GM23338 (cell line): ENCODE measurements around the gene ABCF2.

Experiments used
- CREB1 ChIP-seq: fragments of 250-450 bp; sonication (Bioruptor Pico); IDR thresholded peaks from 2 replicates; pipeline ENCODE4 v1.5.0; 2020; ENCODE audit warnings: low read depth, mild to moderate bottlenecking, moderate library complexity
- CTCF ChIP-seq, 2 experiments: fragments of 200-600 bp in 1 of 2; sonication (generic) in 1 of 2; conservative IDR thresholded peaks; 2 replicates each; pipeline versions ENCODE4 v1.5.1 to v1.6.1; 2016 to 2017; ENCODE audit warnings: antibody characterized with exemption in 2 of 2, low read depth in 2 of 2, mild to moderate bottlenecking in 2 of 2, moderate library complexity in 1 of 2
- ETS1 ChIP-seq: IDR thresholded peaks from 2 replicates; pipeline ENCODE4 v1.6.1; 2016; ENCODE audit warnings: antibody characterized with exemption
- EZH2 ChIP-seq: fragments of 200-600 bp; sonication (generic); IDR thresholded peaks from one replicate; pipeline ENCODE4 v1.8.0; 2017; ENCODE audit warnings: antibody characterized with exemption, mild to moderate bottlenecking, low read depth; ENCODE audit not compliant: unreplicated experiment
- EZH2phosphoT487 ChIP-seq: fragments of 200-600 bp; sonication (generic); IDR thresholded peaks from one replicate; pipeline ENCODE4 v1.8.1; 2018; ENCODE audit warnings: antibody characterized with exemption; ENCODE audit not compliant: unreplicated experiment
- JUNB ChIP-seq: IDR thresholded peaks from one replicate; pipeline ENCODE4 v1.6.1; 2016; ENCODE audit warnings: antibody characterized with exemption; ENCODE audit not compliant: unreplicated experiment
- NANOG ChIP-seq: IDR thresholded peaks from 2 replicates; pipeline ENCODE4 v1.6.1; 2016; ENCODE audit warnings: antibody characterized with exemption, borderline replicate concordance
- POLR2AphosphoS5 ChIP-seq: IDR thresholded peaks from 2 replicates; pipeline ENCODE4 v1.6.1; 2016; ENCODE audit warnings: antibody characterized with exemption, low read depth
- REST ChIP-seq: IDR thresholded peaks from one replicate; pipeline ENCODE4 v1.6.1; 2018; ENCODE audit warnings: antibody characterized with exemption; ENCODE audit not compliant: unreplicated experiment
- STAT1 ChIP-seq: IDR thresholded peaks from one replicate; pipeline ENCODE4 v1.6.1; 2016; ENCODE audit warnings: antibody characterized with exemption; ENCODE audit not compliant: unreplicated experiment
- ZNF114 ChIP-seq: fragments of 250-450 bp; sonication (Bioruptor Pico); IDR thresholded peaks from 2 replicates; pipeline ENCODE4 v1.5.0; 2020; ENCODE audit warnings: mild to moderate bottlenecking, moderate library complexity
- ZNF331 ChIP-seq: fragments of 250-450 bp; sonication (Bioruptor Pico); IDR thresholded peaks from 2 replicates; pipeline ENCODE4 v1.5.0; 2020; ENCODE audit warnings: low read depth, mild to moderate bottlenecking, moderate library complexity

GRCh38 chr7:151269511-151269910 is 42.5 kb upstream of the ABCF2 start:
- TF ChIP-seq CTCF (conservative IDR thresholded peaks at IDR 0.05; ENCODE audit: low read depth in 2 of 2) (no peak), JUNB (no peak), EZH2 (no peak), REST (no peak), EZH2phosphoT487 (no peak), POLR2AphosphoS5 (no peak), CREB1 (CRISPR knock-in tag) (no peak), ZNF331 (CRISPR knock-in tag) (no peak), NANOG (no peak), STAT1 (no peak), ETS1 (no peak), ZNF114 (CRISPR knock-in tag) (no peak)
